Measurements from ENCODE around the gene STAG1.
"Not testable (repeated sequence)": the region's sequence is repeated elsewhere in the genome, so short reads cannot be mapped to it uniquely, and the experiment has no call there.

STAG1 gene

GRCh38 chr3:136639069-136639468 is 113.1 kb downstream of the STAG1 start:
- DNase-seq, result no peak

DNA sequence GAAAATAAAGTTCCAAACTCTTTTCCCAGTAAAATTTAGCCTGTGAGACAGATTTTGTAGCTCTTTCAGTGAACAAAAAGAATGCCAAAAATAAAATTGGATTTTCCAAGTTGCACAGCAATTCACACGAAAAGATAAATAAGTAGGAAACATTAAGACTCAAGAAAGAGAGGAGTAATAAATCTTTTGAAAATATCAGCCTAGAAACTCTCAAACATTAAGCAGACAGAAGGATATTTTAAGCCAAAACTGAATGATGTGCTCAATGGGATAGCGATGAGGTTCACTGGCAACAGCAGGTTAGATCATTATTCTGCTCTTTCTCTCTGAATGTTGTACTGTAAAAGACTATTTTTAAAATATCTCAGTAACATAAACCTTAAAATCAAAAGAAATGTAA is 115.0 kb downstream of the STAG1 start:
- DNase-seq, result no peak

- DNase-seq, result no peak
Measured at GRCh38 chr3:136634821-136635220, 117.4 kb downstream of the STAG1 start.

GRCh38 chr3:136632625-136633081 is 119.5 kb downstream of the STAG1 start:
- DNase-seq, result no peak

DNA sequence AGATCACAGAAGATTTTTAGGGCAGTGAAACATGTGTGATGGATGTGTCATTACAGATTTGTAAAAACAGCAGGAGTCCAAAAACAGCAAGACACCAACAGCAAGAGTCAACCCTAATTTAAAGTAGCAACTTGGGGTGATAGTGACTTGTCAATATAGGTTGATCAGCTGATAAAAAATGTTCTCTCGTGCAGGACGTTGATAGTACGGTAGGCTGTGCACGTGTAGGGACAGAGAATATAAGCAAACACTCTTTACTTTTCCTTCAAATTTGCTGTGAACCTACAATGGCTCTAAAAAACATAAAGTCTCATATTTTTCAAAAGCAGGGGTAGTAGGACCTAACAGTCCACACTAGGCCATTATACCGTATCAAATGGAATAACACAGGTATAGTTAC is 120.8 kb downstream of the STAG1 start:
- DNase-seq, result no peak

GRCh38 chr3:136630915-136631314 is 121.3 kb downstream of the STAG1 start:
- DNase-seq, result no peak

DNA sequence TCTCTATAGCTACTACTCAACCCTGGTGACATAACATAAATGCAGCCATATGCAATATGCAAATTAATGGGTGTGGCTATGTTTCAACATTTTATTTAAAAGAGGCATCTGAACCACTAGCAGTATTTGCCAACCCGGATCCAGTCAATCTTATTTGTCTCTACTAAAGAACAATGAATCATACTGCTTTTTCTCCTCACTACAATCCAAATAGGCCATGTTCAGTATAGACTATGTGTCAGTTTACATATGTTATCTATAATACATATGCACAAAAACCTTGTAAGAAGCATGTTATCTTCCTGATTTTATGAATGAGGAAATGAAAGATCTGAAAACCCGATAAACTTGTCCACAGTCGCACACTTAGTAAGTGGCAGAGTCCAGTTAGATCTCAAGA is 125.7 kb downstream of the STAG1 start:
- no peak for DNase-seq

DNA sequence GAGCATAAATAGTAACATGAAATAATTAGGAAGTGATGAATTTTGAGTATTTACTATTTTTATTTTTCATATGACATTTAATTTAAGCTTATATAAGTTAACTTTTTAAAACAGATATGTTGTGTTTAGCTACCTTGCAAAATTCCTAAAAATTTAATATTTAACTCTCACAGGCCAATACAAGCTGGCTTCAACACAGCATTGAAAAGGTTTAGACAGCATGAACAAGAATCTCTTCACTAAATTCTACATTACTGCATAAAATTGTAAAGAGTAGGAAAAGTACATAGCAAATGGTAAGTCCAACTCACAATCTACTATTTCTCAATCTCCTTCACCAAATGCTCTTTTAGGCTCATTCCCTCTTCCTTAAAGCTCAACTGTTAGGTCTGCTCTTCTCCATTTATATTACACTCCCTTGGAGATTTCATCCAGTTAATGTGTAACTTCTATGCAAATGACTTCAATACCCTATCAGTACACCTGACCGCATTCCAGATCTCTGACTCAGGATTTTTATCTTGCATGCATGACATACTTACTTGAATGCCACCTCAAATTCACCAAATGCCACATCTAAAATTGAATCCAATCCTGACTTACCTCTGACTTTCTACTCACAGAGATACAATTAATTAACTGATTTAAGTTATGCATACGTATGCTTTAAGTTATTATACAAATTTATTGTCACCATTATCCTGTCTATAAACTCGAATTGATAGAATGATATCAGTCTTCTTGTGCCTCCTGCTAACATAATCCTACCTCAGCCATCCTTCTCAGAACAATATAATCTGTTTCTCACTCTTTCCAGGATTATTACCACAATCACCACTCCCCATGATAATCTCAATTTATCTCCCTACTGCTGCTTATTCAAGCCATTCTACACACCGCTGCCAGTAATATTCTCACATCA is 127.0 kb downstream of the STAG1 start:
- DNase-seq, result no peak

GRCh38 chr3:136624371-136624770 is 127.8 kb downstream of the STAG1 start:
- DNase-seq, result no peak

GRCh38 chr3:136621628-136622027 is 130.6 kb downstream of the STAG1 start:
- no peak for DNase-seq

- no peak for DNase-seq
Measured at GRCh38 chr3:136620436-136620835, 131.7 kb downstream of the STAG1 start.

GRCh38 chr3:136617969-136618525 is 134.1 kb downstream of the STAG1 start:
- not testable (repeated sequence) for DNase-seq

- no peak for DNase-seq
Measured at GRCh38 chr3:136617198-136617597, 135.0 kb downstream of the STAG1 start.

GRCh38 chr3:136612512-136612911 is 139.7 kb downstream of the STAG1 start:
- DNase-seq, result no peak

GRCh38 chr3:136606990-136607389 is 145.2 kb downstream of the STAG1 start:
- no peak for DNase-seq

- DNase-seq, result not testable (repeated sequence)
Measured at GRCh38 chr3:136606216-136606615, 146.0 kb downstream of the STAG1 start.

DNA sequence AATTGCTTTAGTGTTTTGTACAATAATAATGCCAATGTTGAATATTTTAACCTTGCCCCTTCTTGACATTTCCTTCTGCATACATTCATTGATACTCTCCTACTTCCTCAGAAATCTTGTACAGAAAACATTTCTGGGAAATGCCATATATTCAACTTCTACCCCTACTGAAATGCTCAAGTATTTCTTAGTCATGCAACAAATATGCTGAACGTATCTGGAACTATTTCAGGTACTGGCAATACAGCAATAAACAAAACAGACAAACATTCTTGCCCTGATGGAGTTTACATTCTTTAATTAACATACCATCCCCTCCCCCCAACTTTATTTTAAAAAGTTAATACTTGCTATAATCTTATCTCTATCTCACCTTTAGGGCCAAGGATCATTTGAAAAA is 147.2 kb downstream of the STAG1 start:
- DNase-seq, result no peak

DNA sequence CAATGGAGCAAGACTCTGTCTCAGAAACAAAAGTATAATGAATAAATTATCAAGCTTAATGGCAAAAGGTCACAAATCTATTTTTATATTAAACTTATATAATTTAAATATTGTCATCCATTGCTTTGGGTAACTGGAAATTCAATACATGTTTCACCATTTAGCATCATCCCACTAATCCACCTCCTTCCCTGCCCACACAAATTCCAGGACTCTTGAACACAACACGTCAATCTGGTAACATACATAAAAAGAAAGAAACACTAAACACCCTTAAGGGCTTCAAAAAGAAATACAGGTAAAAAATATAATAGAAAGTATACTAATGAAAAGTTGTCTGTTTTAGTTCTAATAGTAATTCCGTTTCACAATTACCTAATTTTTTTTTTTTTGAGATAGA is 149.4 kb downstream of the STAG1 start:
- DNase-seq, result no peak

DNA sequence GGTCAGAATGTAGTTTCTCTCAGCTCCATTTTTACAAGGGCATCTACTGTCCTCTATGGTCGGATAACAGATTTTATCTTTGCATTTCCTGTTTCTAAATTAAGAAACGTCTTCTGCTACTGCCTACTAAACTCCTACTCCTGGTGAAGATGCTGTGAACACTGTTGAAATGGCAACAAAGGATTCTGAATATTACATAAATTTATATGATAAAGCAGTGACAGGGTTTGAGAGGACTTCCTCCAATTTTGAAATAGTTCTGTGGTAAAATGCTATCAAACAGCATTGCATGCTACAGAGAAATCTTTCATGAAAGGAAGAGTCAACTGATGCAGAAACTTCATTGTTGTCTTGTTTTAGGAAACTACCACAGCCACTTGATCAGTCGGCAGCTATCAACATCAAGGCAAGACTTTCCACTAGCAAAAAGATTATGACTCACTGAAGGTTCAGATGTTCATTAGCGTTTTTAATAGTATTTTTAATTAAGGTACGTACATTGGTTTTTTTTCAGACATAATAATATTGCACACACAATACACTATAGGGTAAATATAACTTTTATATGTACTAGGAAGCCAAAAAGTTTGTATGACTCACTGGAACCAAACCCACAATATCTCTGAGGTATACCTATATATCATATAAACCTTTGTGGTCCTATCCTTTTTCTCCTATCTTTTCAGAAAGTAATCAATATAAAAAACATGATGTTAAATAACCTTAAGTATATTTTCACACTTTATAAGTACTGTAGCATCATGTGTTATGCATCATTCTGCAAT is 156.1 kb downstream of the STAG1 start:
- no peak for DNase-seq

- DNase-seq, result no peak
Measured at GRCh38 chr3:136586580-136586979, 165.6 kb downstream of the STAG1 start.

DNA sequence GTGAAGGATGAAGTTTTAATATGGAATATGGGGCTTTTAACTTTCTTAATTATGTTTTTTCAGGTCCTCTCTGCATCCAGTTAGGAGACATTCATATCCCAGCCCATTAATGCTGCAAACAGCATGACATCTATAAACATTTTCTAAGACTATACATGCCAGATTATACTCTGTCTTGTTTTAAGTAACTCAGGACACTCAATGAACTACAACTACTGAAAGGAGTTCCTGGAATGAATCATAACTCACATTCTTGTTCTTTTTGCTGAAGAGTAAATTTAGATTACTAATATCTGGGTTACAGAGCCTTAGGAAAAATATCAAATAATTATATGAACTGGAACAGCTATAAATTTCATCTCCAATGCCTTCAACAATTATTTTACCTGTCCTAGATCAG is 167.4 kb downstream of the STAG1 start:
- no peak for DNase-seq

DNA sequence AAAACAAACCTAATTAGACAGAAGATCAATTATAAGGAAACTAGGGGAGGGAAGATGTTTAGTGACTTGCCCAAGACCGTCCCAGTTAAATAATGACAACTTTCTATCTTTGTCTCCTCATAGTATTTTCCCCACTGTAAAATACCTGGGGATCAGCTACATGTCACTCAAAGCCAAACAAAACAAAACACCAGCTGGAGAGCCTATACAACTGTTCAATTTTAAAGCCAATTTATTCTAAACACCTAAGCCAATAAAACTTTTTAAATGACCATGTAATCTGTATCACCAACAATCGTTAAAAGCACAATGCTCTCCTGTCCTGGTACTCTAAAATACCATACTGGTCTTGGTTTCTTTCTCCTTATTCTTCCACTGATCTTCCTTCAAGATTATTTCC is 168.4 kb downstream of the STAG1 start:
- DNase-seq, result no peak

DNA sequence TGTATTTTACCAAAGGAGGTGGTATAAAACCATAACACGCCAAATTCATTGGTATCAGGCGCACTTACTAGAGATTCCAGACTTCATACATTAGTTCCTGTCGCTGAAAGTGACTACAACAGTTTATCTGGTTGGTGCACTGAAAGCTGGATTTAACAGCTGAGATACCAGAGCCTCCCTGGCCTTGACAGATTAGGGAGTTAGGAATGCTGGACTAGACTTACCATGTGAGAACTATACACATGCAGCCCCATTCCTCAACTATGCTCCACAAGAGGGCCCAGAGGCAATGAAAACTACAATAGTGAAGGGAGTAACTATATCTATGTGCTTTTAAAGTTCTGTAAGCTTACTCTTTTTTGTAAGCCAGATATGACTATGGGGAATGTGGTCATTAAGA is 174.4 kb downstream of the STAG1 start:
- no peak for DNase-seq

All from CD4-positive, alpha-beta T cell treated with Interleukin-21 for 1 hour (primary cell).